Neural progenitor cell (in vitro differentiated cells): ENCODE measurements around the gene GLYATL3.

ENCODE experiments used
- CTCF ChIP-seq: fragments of 200-600 bp; sonication (generic); IDR thresholded peaks from 2 replicates; pipeline ENCODE4 v1.5.1; 2017; ENCODE audit warnings: antibody characterized with exemption, mild to moderate bottlenecking
- EZH2 ChIP-seq: fragments of 200-600 bp; sonication (generic); IDR thresholded peaks from 2 replicates; pipeline ENCODE4 v1.6.1; 2017; ENCODE audit warnings: antibody characterized with exemption, mild to moderate bottlenecking, moderate library complexity

GRCh38 chr6:49453221-49453620 is 46.5 kb upstream of the GLYATL3 start:
- peak; percentile 47 for TF ChIP-seq CTCF
- TF ChIP-seq EZH2 = no peak
